ENCODE data around the gene FARP2.
"Not testable (repeated sequence)": the region's sequence is repeated elsewhere in the genome, so short reads cannot be mapped to it uniquely, and the experiment has no call there.

FARP2 gene

DNA sequence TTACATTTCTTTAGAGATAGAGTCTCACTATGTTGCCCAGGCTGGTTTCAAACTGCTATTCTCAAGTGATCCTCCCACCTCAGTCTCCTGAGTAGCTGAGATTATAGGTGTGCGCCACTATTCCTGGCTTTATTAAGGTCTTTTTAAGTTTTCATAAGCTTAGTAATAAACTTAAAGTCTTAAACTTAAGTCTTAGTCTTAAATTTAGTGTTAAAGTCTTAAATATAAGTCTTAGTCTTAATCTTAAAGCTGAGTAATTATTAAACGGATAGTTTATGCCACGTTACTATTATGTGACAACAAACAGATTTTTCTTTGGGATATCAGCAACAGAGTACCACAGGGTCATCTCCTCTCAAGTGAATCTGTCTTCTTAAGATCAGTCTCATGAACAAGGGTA, 12.6 kb downstream of the FARP2 start:
- no peak for DNase-seq (ENCODE audit: low spot score)

DNA sequence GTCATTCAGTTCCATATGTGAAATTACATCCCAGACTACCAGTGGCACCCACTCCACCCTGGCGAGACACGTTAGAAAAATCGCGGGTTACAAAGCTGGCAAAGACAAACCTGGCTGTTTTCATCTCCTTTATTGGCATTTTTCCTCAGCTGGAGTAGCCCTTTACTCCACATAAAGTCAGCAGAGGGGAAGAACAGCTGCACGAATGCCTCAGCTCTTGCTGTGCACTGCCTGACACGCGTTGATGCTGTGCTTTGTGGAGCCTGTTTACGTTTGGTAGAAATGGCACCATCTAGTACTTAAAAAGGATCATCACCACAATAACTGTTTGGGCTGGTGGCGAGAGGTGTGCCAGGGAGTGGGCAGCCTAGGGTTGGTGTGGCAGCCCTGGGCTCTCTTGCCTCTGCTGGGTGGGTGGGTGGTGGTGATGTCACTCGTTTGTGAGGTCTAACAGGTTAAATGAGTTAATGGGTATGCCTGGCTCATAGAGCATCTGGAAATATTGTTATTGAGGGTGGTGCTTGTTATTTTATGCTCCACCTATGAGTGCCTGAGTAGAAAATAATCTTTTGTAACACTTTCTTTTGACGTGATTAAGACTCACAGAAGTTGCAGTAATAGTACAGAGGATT, 16.4 kb downstream of the FARP2 start:
- peak; percentile 80 for DNase-seq (ENCODE audit: low spot score)

DNA sequence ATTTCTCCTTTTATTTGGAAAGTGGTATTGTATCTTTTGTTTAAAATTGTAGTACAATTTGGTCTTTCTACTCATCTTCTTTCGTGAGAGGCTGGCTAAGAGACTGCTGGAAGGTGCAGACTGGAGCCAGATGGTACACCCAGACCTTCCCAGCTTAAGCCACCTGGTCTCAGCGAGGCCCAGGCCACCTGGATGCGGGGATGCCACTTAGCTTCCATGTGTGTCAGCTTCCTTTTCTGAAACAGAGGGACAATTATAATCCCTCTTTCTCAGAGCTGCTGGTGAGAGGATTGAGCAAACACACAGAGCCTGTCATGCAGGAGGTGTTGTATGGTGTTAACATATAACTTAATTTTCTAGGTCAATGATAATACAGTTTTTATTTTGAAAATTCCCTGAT, 17.4 kb downstream of the FARP2 start:
- peak; percentile 65 for DNase-seq (ENCODE audit: low spot score)

DNA sequence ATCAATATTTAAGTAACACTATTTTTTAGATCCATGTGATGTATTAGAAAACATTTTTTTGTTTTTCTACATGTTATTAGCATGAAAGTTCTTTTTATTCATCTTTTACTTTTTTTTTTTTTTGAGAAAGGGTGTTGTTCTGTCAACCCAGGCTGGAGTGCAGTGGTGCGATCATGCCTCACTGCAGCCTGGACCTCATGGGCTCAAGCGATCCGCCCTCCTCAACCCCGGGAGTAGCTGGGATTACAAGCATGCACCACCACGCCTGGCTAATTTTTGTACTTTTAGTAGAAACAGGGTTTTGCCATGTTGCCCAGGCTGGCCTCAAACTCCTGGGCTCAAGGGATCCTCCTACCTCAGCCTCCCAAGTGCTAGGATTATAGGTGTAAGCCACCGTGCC, 17.8 kb downstream of the FARP2 start:
- not testable (repeated sequence) for DNase-seq (ENCODE audit: low spot score)

DNA sequence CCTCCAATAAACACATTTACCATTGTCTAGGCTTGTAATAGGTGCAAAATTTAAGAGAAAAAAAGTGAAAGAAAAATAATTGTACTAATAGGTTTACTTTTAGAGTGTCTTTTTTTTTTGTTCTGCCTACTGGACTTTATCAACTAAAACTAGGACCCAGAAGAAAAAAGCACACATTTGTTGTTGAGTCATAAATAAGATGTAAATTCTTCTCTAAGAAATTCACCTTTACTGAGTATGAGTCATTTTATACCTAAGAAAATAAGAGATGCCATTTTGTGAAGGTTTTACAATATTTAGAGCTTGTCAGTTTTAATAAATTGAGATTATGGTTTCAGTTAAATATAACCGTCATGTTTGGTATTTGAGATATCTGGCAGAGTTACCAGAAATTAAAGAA, 19.2 kb downstream of the FARP2 start:
- DNase-seq (ENCODE audit: low spot score): no peak

DNA sequence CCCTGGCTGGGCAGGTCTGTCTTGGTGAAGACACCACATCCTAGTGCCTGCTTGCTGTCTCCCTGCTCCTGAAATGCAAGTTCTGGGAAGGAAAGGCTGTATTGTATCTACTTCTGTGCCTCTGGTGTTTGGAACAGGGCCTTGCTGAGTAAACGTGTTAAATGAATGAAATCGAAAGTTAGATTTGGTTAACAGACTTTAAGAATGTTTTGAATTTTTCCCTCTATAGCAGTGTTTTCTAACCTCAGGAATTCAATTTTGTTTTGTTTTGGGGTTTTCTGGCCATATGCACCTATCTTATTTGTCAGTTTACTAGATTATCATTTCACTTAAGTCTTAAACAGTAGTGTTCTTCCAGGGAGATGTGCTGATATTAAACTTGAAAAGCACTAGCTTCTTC, 20.7 kb downstream of the FARP2 start:
- no peak for DNase-seq (ENCODE audit: low spot score)

DNA sequence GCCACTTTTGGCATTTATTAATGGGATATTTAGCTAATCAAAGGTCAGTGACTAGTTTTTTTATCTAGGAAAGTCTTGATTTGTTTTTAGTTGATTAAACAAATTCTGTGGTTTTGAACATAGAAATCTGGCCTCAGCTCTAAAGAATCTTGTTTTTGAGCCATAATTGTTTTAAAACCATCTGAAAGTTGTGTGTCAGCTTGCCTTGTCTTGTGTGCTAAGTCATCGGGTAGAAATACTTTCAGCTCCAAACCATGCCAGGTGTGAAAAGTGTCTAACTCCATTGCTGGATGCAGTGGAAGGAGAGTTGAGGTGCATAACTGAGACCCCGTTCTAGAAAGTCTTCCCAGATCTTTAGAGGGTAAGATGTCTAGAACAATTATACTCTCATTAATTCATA, 22.7 kb downstream of the FARP2 start:
- no peak for DNase-seq (ENCODE audit: low spot score)

DNA sequence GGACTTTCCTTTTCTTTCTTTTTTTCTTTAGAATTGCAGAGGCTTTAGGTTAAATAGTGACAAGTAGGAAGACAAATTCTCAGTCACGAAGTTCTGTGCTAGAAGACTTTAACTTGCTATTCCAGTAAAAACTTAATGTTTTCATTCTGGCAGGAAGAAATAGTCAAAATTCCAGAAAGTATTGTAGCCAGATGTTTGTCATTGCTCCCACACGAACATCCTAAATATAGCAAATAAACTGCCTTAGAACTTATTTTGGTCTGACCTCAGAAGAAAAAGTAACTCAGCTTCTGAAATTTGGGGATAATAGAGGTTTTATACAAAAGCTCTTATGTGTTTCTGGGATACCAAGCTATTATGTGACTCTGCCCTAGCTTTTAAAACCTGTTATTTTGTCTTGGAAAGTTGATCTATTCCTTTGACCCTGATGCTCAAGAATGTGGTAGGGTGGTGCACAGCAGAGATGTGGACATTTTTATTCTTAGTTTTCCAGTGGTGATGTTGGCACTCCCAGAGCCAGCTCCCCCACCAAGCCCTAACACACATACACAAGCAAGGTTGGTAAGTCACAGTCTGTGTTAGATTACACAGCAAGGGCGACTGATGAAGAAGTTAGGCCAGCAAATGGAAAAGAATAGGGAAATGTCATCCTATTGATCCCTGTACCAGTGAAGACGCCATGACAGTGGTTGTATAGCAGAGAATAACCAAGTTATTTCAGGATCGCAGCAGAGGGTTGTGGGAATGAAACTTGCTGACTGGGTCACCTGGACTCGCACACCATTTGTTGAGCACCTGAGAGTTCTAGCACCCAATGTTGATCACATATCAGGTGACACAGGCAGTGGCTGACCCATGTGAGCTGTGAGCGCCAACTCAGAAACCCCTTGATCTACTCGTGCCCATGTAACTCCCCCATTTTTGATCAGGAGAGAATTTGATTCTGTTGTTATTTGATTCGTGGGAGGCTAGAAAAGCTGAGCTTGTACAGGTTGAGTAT, 23.7 kb downstream of the FARP2 start:
- DNase-seq (ENCODE audit: low spot score): no peak

DNA sequence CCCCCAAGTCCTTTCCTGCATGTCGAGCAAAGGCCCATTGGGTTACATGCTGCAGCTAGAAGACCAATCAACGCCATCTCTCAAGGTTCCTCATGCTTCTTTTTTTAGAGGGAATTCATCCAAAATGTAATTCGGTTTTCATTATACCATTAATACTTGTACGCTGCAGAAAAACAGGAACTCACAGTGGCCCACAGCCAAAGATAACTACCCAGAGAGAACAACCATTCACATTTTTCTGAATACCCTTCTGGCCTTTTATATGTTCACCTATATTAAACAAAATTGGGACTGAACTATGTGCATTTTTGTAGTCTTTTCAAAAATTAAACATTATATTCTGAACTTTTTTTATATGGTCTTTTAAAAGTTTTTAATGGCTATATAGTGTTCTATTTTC, 25.8 kb downstream of the FARP2 start:
- no peak for DNase-seq (ENCODE audit: low spot score)

DNA sequence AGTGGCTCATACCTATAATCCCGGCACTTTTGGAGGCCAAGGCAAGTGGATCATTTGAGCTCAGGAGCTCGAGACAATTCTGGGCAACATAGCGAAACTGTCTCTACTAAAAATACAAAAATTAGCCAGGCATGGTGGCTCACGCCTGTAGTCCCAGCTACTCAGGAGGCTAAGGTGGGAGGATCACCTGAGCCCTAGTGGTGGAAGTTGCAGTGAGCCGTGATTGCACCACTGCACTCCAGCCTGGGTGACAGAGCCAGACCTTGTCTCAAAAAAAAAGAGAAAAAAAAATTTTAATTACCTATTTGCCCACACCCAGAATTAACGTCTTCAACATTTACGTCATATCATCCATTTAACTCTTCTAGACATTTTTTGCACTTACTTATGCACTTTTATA, 29.4 kb downstream of the FARP2 start:
- not testable (repeated sequence) for DNase-seq (ENCODE audit: low spot score)

DNA sequence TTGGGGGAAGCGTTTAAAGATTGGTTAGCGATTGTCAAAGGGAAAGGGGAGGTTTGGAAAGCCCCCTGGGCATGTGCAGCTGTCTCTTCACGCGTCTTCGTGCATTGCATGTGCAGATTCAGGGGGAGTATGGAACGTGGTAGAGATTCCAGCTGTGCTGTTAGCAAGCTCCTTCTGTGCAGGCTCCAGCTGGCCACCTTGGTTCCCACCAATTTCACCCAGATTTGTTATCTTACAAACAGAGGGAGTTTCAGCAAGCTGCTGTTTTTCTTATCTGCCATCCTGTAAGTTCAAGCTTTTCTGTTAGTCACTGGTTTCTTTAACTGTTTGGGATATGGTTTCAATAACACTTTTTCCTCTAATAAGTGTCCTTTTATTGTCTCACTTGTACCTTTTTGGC, 30.4 kb downstream of the FARP2 start:
- no peak for DNase-seq (ENCODE audit: low spot score)

DNA sequence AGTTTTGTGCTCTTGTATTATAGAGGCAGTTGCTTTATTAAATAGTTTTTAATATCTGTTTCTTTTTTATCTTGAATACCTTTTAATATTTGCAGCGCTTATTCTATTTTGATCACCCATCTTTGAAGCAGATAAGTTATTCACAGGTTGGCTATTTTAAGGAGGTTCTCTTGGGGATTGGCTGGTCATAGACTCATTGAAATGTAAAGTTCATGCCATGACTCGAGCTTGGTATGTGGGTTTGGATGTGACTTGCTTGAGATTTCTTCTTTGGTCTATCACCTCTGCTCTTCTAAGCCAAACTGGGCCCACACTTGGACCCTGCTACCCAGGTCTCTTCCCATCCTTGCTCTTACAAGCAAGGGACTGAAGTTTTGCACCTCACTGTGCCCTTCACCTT, 33.6 kb downstream of the FARP2 start:
- no peak for DNase-seq (ENCODE audit: low spot score)

DNA sequence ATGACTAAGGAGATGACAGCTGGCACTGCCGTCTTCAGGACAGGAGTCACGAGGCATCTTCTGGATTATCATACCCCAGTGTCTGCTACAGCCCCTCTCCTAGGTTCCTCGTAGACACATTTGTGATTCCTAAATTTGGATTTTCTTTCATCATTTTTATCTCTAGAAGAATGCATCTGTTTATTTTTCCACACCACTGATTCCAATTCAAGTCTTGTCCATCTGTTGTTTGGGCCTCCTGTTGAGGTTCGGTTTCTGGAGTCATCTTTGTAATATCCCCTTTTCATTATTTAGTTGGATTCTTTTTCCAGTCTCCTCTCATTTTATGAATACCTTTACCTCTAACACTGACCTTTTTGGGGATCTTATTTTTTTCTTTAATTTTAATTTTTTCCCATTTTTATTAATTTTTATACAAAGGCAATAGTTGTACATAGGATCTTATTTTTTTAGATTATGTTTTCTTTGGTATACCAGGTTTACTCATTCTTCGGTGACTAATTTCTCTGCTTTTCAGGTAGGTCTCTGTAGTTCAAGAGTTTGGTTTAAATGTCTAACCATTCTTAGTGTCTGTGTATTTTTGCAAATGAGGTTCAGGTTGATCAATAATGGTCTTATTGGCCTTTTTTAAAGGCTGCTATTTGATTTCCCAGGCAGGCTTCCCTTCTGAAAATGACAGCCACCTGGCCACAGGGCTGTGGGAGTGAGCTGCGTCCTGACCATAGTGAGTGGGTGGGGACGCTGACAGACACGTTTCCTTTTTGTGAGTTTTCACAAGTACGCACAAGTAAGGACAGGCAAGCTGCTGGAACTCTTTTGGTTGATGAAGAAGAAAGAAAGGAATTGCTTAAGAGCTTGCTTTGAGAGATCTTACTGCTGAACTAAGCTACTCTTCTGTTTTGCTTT, 34.5 kb downstream of the FARP2 start:
- no peak for DNase-seq (ENCODE audit: low spot score)

DNA sequence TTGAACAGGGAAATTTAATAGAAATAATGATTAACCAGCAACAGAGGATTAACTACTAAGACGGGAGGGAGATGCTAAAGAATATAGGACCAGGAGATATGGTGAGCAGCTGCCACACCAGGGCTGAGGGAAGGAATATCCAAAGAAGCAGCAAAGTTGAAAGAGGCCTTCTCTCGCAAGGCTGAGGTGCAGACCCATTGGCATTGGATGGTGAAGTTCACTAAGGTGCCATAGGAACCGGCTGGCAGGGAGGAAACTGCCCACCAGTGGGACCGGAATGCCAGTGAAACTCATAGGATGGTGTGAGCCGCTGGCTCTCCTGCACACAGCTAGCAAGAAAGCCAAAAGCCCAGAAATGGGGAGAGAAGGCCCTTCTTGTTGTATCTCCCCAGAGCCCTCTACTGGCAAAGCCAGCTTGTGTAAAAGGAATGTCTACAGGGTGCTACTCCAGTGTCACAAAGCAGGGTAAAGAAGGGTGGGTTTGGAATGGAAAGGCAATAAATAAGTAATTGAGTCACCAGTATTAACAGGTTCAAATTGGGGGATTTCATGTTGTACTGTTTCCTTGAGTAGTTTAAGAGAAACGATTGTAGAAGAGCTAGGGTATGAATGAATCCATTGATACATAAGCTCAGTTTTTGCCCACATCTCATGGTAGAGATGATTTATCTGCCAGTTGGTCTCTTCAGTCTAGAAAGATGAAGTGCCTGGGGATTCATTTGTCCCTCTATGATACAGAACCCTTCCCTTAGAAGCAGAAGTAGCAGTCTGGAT, 36.0 kb downstream of the FARP2 start:
- DNase-seq (ENCODE audit: low spot score): peak; percentile 87

DNA sequence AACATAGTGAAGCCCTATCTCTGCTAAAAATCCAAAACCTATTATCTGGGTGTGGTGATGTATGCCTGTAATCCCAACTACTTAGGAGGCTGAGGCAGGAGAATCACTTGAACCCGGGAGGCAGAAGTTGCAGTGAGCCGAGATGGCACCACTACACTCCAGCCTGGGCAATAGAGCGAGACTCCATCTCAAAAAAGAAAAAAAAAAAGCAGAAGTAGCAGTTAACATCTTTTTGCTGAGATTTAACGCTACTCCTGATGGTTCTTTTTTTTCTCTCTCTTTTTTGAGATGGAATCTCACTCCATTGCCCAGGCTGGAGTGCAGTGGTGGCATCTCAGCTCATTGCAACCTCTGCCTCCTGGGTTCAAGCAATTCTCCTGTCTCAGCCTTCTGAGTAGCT, 36.7 kb downstream of the FARP2 start:
- DNase-seq (ENCODE audit: low spot score): not testable (repeated sequence)

DNA sequence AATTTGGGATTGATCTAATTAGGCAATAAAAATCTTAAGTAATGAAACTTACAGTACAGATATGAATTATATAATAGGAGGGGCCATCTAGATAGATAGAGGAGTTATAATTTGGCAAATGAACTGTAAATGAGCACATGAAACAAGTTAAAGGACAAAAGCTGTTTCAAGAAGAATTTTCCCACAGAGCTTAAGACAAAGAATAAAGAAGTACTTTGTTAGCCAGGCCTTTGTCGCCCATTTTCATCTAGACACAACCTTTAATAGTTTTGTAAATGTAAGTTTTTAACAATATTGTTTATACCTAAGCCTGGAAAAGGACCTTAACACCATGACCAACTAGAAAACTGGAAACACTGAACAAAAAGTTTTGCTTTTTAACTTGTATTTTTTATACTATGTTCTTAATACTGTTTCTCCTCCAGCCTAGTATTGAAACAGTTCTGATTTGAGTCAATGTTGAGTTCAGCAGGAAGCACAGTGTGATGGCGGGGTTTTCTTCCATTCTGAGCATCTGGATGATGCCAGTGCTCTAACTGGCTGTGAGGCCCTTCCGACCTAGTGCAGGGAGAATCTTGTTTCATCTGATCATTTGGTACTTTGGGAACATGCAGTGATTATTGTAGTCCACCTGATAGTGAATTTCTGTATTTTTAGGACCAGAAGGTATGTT, 37.6 kb downstream of the FARP2 start:
- DNase-seq (ENCODE audit: low spot score): peak; percentile 78

DNA sequence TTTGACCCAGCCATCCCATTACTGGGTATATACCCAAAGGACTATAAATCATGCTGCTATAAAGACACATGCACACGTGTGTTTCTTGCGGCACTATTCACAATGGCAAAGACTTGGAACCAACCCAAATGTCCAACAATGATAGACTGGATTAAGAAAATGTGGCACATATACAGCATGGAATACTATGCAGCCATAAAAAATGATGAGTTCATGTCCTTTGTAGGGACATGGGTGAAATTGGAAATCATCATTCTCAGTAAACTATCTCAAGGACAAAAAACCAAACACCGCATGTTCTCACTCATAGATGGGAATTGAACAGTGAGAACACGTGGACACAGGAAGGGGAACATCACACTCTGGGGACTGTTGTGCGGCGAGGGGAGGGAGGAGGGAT, 40.7 kb downstream of the FARP2 start:
- DNase-seq (ENCODE audit: low spot score): not testable (repeated sequence)

DNA sequence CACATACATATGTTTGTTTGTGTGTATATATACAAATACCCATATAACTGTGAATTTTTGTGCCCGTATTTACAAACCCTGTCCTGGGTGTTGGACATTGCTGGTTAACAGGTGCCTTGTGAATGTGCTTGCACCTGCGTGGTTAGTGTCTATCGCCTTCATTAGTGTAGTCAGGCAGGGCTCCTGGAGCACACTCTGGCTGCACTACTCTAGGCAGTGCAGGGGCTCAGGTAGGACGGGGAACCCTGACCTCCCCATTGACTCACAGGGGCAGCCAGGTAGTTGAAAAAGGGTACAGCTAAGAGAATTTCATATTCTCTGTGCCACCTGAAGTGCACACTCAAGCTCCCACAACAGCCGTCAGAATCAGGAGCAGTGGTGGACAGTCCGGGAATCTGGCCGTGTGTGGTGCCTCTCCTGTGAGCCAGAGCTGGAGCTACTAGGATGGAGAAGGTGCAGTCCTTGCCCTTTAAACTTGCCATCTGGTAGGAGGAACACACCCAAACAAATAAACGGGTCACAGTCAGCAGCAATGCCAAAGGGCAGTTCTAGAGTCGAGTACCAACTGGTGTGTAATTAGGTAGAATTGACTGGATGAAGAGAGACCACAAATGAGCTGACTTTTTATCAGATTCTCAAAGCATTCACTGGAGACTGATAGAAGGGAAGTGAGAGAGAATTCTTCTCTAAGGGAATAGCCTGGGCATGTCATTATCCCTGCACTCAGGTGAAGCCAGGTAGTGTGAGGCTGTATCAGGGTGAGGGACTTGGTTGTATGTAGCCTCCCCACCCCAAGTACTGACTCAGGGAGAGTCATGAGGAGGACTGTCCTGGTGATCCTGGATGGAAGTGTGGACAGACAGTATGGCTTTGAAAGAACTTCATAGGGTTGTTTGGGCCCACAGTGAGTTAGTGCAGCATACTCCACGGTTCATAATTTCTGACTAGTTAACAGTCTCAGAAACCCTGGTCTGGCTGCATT, 44.1 kb downstream of the FARP2 start:
- no peak for DNase-seq (ENCODE audit: low spot score)

DNA sequence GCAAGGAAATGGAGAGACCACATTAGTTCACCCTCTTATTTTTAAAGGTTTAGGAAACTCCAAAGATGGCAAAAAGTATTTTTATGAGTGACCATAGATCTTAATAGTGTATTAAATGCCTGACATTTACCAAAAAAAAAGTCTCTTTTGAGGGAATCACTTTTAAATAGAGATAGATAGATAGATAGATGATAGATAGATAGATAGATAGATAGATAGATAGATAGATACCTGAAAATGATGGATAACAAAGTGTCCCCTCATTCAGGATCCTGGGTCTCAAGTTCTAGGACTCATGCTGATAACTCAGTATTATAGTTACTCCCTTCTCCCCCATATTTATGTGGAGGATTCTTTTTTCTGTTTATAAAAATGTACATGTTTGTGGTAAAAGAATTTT, 52.8 kb downstream of the FARP2 start:
- DNase-seq (ENCODE audit: low spot score): no peak

DNA sequence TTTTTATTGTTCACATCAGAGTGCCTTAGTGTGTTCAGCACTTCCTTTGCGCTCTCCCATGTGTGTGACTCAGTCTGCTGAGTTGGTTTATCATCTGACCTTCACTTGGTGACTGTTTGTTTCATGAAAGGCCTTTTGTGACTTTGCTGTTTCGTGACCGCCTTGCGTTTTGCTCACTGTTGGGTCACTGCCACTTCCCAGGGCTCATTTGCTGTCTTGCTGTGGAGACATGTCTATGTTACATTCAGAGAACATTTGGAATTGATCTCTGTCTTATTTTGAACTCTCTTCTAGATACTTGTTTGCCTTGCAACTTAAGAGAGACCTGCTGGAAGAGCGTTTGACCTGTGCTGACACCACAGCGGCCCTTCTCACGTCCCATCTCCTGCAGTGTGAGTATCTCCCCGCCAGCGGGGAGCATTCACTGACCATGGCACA, 54.7 kb downstream of the FARP2 start:
- DNase-seq (ENCODE audit: low spot score): peak; percentile 95

Measured in pons (tissue), 1 donor.